ENCODE data around the gene GALM.

- TF ChIP-seq CTCF (IDR thresholded peaks at IDR 0.05) (no peak), POLR2A (IDR thresholded peaks at IDR 0.05) (no peak)
These were observed 2.2 kb downstream of the GALM start for GRCh38 chr2:38668092-38668491.

Measured in right lobe of liver (tissue), 4 donors.